IMR-90 (cell line): ENCODE measurements around the gene NDRG2. TPM values are rescaled to one million over a fixed set of nuclear protein-coding genes. Genes with fewer than 3 reads are reported as not detected.
A peak's percentile ranks its signal among the peaks of the same experiment; 100 is the strongest.

Experiments used
- ATAC-seq: fragments of 200-7000 bp; cut with Tn5 transposase; 2 replicates; pipeline ENCODE4 v1.9.1; 2020; ENCODE audit warnings: low read depth, mild to moderate bottlenecking, moderate library complexity
- BruUV-seq: library from RNA; stranded (reverse); fragments of 400-500 nt; replicated peaks from 2 replicates; lab custom pipeline; 2021; lab: Mats Ljungman, UMichigan
- CTCF ChIA-PET: fragments of 300-600 bp; formaldehyde crosslinking; extraction: SDS; loops from one replicate; lab custom pipeline; 2021; ENCODE audit warnings: antibody characterized with exemption; lab: Yijun Ruan, JAX
- POLR2A ChIA-PET: fragments of 300-600 bp; sonication (Branson Sonifier 250); formaldehyde crosslinking; loops from one replicate; lab custom pipeline; 2022; ENCODE audit warnings: antibody characterized with exemption; ENCODE audit not compliant: unreplicated experiment; lab: Charles Lee
- DNase-seq: peaks from one replicate; pipeline ENCODE4 v3.0.0; 2013
- H2AFZ ChIP-seq: replicated peaks from 2 replicates; pipeline ENCODE3; 2013; ENCODE audit warnings: low read length, mild to moderate bottlenecking; ENCODE audit not compliant: poor library complexity
- H2AK5ac ChIP-seq: 2 replicates; pipeline ENCODE4 v1.6.1; 2013; ENCODE audit warnings: low read depth, low read length, inconsistent platforms
- H2AK9ac ChIP-seq: replicated peaks from 2 replicates; pipeline ENCODE3; 2013; ENCODE audit warnings: mild to moderate bottlenecking, low read depth, low read length, moderate library complexity; ENCODE audit not compliant: poor library complexity
- H2BK120ac ChIP-seq: 2 replicates; pipeline ENCODE4 v1.6.1; 2013; ENCODE audit warnings: low read depth, low read length, inconsistent platforms
- H2BK15ac ChIP-seq: 3 replicates; pipeline ENCODE4 v1.6.1; 2013; ENCODE audit warnings: low read depth, low read length, inconsistent platforms
- H2BK20ac ChIP-seq: 2 replicates; pipeline ENCODE4 v1.6.1; 2013; ENCODE audit warnings: low read depth, mild to moderate bottlenecking, inconsistent platforms, low read length, moderate library complexity
- H2BK5ac ChIP-seq: 2 replicates; pipeline ENCODE4 v1.6.1; 2013; ENCODE audit warnings: mild to moderate bottlenecking, low read depth, low read length, inconsistent platforms; ENCODE audit not compliant: poor library complexity, severe bottlenecking
- H3K14ac ChIP-seq: replicated peaks from 2 replicates; pipeline ENCODE4 v1.6.1; 2013; ENCODE audit warnings: low read depth, low read length, inconsistent platforms
- H3K18ac ChIP-seq: 2 replicates; pipeline ENCODE4 v1.6.1; 2013; ENCODE audit warnings: low read depth, low read length, control low read depth
- H3K23ac ChIP-seq: 2 replicates; pipeline ENCODE4 v1.6.1; 2013; ENCODE audit warnings: low read depth, low read length, inconsistent platforms
- H3K27ac ChIP-seq: 2 replicates; pipeline ENCODE4 v1.5.1; 2013; ENCODE audit warnings: mild to moderate bottlenecking, control low read depth, low read length; ENCODE audit not compliant: insufficient read depth
- H3K27me3 ChIP-seq: 2 replicates; pipeline ENCODE4 v1.6.1; 2013; ENCODE audit warnings: low read length; ENCODE audit not compliant: control insufficient read depth, insufficient read depth
- H3K36me3 ChIP-seq: 2 replicates; pipeline ENCODE4 v1.6.1; 2013; ENCODE audit warnings: low read length, mixed read lengths; ENCODE audit not compliant: control insufficient read depth, insufficient read depth
- H3K4ac ChIP-seq: 2 replicates; pipeline ENCODE4 v1.6.1; 2013; ENCODE audit warnings: low read depth, low read length, inconsistent platforms
- H3K4me1 ChIP-seq: 2 replicates; pipeline ENCODE4 v1.6.1; 2013; ENCODE audit warnings: low read length, mixed read lengths; ENCODE audit not compliant: control insufficient read depth, insufficient read depth
- H3K4me2 ChIP-seq: 2 replicates; pipeline ENCODE4 v1.6.1; 2013; ENCODE audit warnings: low read depth, mild to moderate bottlenecking, control low read depth, low read length, moderate library complexity
- H3K4me3 ChIP-seq: 2 replicates; pipeline ENCODE4 v1.5.1; 2013; ENCODE audit warnings: low read depth, mild to moderate bottlenecking, control low read depth, low read length, moderate library complexity; ENCODE audit not compliant: insufficient read depth
- H3K56ac ChIP-seq: 2 replicates; pipeline ENCODE4 v1.6.1; 2013; ENCODE audit warnings: low read length, inconsistent platforms; ENCODE audit not compliant: insufficient read depth; ENCODE audit errors: extremely low read depth
- H3K79me1 ChIP-seq, 2 experiments: 2 replicates each; pipeline ENCODE4 v1.6.1; 2013; ENCODE audit warnings: low read length in 2 of 2, inconsistent platforms in 1 of 2, low read depth in 1 of 2
- H3K9ac ChIP-seq: 2 replicates; pipeline ENCODE4 v1.6.1; 2013; ENCODE audit warnings: low read depth, low read length, control low read depth
- H3K9me1 ChIP-seq: 2 replicates; pipeline ENCODE4 v1.6.1; 2013; ENCODE audit warnings: low read length, inconsistent platforms; ENCODE audit not compliant: insufficient read depth
- H3K9me3 ChIP-seq: 2 replicates; pipeline ENCODE4 v1.6.1; 2013; ENCODE audit warnings: low read length; ENCODE audit not compliant: control insufficient read depth, insufficient read depth
- H4K20me1 ChIP-seq: 2 replicates; pipeline ENCODE4 v1.6.1; 2013; ENCODE audit warnings: low read length, inconsistent platforms; ENCODE audit not compliant: insufficient read depth
- H4K5ac ChIP-seq: 2 replicates; pipeline ENCODE4 v1.6.1; 2013; ENCODE audit warnings: mild to moderate bottlenecking, low read depth, low read length, control low read depth
- H4K8ac ChIP-seq, 2 experiments: 2 replicates each; pipeline ENCODE4 v1.6.1; 2013; ENCODE audit warnings: low read depth in 2 of 2, low read length in 2 of 2, control low read depth in 1 of 2, inconsistent platforms in 1 of 2
- H4K91ac ChIP-seq: 2 replicates; pipeline ENCODE4 v1.6.1; 2013; ENCODE audit warnings: low read depth, low read length, inconsistent platforms; ENCODE audit not compliant: insufficient read depth
- BHLHE40 ChIP-seq: fragments of 150-350 bp; IDR thresholded peaks from 2 replicates; pipeline ENCODE4 v1.6.1; 2016; ENCODE audit warnings: mild to moderate bottlenecking, low read depth, low read length
- MAZ ChIP-seq: IDR thresholded peaks from 2 replicates; pipeline ENCODE4 v1.6.1; 2012; ENCODE audit warnings: low read depth, mild to moderate bottlenecking, low read length, improper control_type of control experiment, moderate library complexity, borderline replicate concordance
- MXI1 ChIP-seq: IDR thresholded peaks from 2 replicates; pipeline ENCODE4 v1.6.1; 2012; ENCODE audit warnings: low read depth, mild to moderate bottlenecking, low read length, moderate library complexity, borderline replicate concordance
- WGBS, 2 experiments: methylation state at CpG; one replicate each; pipeline versions ENCODE4 v1.1.5 to v1.1.7; 2013; ENCODE audit warnings: missing lambda C conversion rate in 2 of 2; ENCODE audit not compliant: insufficient read length in 1 of 2; ENCODE audit errors: extremely low coverage in 2 of 2; 5-methylcytosine and 5-hydroxymethylcytosine counted together
- dilution Hi-C: fragments of 300-500 bp; cut with HindIII; formaldehyde crosslinking; loops from one replicate; pipeline ENCODE4 v1.14.3; 2018; ENCODE audit warnings: low sequenced_read_pairs; ENCODE audit not compliant: unreplicated experiment
- in situ Hi-C: fragments of 300-500 bp; cut with MboI; formaldehyde crosslinking; loops from 3 replicates; pipeline ENCODE4 v1.14.3; 2019; ENCODE audit warnings: low sequenced_read_pairs, inconsistent platforms, mixed read lengths
- intact Hi-C: fragments of 100-400 bp; cut with micrococcal nuclease; formaldehyde crosslinking; loops from 2 replicates; pipeline ENCODE4 v1.10.0; 2022
- polyA plus RNA-seq, 3 experiments: library from polyadenylated mRNA; depleted of rRNA; stranded (reverse); fragments of >200 nt; gene quantifications; 2 replicates each; pipeline ENCODE4 v1.2.3, GENCODE V29; 2012; ENCODE audit warnings: low replicate concordance in 1 of 3
- total RNA-seq: library from RNA; depleted of rRNA; stranded (reverse); fragments of >200 nt; gene quantifications from 2 replicates; pipeline ENCODE4 v1.2.3, GENCODE V29; 2012

NDRG2 gene
- total and polyA plus RNA-seq, 2 of the 4 experiments (the other 2 are of a cell fraction) = 0.36 to 1.5 TPM

- DNase-seq = peak; percentile 43
- 0% methylated on average over 1 of the region's 10 CpGs; no CpG with 5 or more reads in 1 of the 2 experiments for WGBS, 2 experiments
- H2BK120ac ChIP-seq = no peak overlapping the region
Measured at GRCh38 chr14:21038441-21039422, 13.9 kb upstream of the NDRG2 start.

More at GRCh38 chr14:21038441-21039422, 13.9 kb upstream of the NDRG2 start:
- Histone ChIP-seq H3K36me3 (no peaks in the 10 kb centered on the region), H3K27me3 (peaks cover 38% of the 10 kb centered on the region), H3K14ac (peak overlapping the region; percentile 1; the same call in 1 of the 2 replicates), H3K9me3 (no peaks in the 10 kb centered on the region), H2BK20ac (no peak overlapping the region), H3K4me1 (peaks cover 2% of the 10 kb centered on the region; the same call in 1 of the 2 replicates), H2AK5ac (no peak overlapping the region), H2AFZ (peak overlapping the region; percentile 83), H3K4ac (no peak overlapping the region), H2AK9ac (peak overlapping the region; percentile 31), H3K4me2 (peak overlapping the region; percentile 33; the same call in 1 of the 2 replicates), H3K23ac (no peak overlapping the region; the same call in 1 of the 2 replicates), H2BK15ac (no peak overlapping the region), H4K8ac (no peak overlapping the region), H3K9ac (no peak overlapping the region), H2BK5ac (no peak overlapping the region), H4K5ac (no peak overlapping the region; the same call in 1 of the 2 replicates), H3K18ac (no peak overlapping the region), H3K79me1 (no peaks in the 10 kb centered on the region), H3K9me1 (no peaks in the 10 kb centered on the region), H4K91ac (no peak overlapping the region), H3K4me3 (no peak overlapping the region), H3K27ac (no peak overlapping the region), H3K56ac (no peak overlapping the region), H4K20me1 (no peaks in the 10 kb centered on the region)
- intact Hi-C loops (no loop called here), in situ Hi-C loops (no loop called here), dilution Hi-C loops (no loop called here)
- CTCF ChIA-PET = interaction anchor here (1.3 to 3.7 kb wide), 4 partner anchors 24 to 347 kb away, joined by 4 to 37 read pairs (median 6); no protein-coding TSS in a partner anchor
- POLR2A ChIA-PET = no interaction called here
- TF ChIP-seq BHLHE40 (no peak), MXI1 (no peak), MAZ (peak; percentile 17; the same call in 1 of the 2 replicates)
- no TSS peak for BruUV-seq
- peak; percentile 84 for ATAC-seq
